AG10803 (cell line): ENCODE measurements around the gene NR1D1.

Source experiments
- DNase-seq: peaks from one replicate; pipeline ENCODE4 v3.0.0; 2010; ENCODE audit warnings: low read depth
- H3K4me3 ChIP-seq: 2 replicates; pipeline ENCODE4 v1.5.1; 2011; ENCODE audit warnings: mild to moderate bottlenecking, low read length, control low read depth
- TF ChIP-seq, protein P1 (sequence below): conservative IDR thresholded peaks from 2 replicates; pipeline ENCODE4 v1.5.1; 2011; ENCODE audit warnings: mild to moderate bottlenecking, low read length, control low read depth, inconsistent platforms

Gene NR1D1

DNA sequence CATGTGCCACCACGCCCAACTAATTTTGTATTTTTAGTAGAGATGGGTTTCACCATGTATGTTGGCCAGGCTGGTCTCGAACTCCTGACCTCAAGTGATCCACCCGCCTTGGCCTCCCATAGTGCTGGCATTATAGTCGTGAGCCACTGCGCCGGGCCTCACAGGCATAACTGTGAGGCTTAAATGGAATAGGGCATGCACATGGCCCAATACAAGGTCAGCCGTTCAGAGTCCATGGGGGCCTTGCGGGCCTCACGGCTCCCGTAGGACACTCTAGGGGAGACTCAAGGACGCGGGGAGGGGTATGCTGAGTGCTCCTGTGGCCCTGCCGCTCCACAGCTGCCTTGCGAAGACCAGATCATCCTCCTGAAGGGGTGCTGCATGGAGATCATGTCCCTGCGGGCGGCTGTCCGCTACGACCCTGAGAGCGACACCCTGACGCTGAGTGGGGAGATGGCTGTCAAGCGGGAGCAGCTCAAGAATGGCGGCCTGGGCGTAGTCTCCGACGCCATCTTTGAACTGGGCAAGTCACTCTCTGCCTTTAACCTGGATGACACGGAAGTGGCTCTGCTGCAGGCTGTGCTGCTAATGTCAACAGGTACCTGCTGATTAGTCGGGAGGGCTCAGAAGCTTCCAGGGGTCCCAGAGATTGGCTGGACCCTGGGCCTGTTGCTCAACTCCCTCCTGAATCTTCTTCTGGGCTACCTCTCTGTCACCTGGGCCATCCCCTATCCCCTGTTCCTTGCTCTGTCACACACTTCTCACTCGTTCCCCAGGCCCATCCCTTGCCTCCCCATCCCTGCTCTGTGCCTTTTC is 12.3 kb downstream of the NR1D1 start:
- TF ChIP-seq, protein P1, sequence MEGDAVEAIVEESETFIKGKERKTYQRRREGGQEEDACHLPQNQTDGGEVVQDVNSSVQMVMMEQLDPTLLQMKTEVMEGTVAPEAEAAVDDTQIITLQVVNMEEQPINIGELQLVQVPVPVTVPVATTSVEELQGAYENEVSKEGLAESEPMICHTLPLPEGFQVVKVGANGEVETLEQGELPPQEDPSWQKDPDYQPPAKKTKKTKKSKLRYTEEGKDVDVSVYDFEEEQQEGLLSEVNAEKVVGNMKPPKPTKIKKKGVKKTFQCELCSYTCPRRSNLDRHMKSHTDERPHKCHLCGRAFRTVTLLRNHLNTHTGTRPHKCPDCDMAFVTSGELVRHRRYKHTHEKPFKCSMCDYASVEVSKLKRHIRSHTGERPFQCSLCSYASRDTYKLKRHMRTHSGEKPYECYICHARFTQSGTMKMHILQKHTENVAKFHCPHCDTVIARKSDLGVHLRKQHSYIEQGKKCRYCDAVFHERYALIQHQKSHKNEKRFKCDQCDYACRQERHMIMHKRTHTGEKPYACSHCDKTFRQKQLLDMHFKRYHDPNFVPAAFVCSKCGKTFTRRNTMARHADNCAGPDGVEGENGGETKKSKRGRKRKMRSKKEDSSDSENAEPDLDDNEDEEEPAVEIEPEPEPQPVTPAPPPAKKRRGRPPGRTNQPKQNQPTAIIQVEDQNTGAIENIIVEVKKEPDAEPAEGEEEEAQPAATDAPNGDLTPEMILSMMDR = no peak
- H3K4me3 ChIP-seq = no peak overlapping the region
- DNase-seq = no peak

DNA sequence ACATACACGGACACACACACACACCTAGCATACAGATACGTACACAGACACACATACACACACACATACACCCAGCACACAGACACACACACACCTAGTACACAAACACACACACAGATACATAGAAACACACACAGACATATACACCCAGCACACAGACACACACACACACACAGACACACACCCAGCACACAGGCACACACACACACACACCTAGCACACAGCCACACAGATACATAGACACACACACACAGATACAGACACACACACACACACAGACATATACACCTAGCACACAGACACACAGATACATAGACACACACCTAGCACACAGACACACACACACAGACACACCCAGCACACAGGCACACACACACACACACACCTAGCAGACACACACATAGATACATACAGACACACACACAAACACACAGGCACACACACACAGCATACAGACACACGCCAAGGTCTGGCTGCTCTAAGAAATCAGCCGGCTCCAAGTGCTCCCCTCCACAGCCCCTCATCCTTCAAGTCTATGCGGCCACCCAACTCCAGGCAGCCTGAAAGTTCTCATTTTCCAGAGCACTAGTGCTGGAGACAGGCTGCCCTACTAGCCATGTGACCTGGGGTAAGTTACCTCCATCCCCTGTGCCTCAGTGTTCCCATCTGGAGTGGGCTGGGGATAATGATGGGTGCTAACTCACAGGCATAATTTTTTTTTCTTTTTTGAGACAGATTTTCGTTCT is 13.2 kb downstream of the NR1D1 start:
- H3K4me3 ChIP-seq = no peak overlapping the region
- TF ChIP-seq, protein P1 = no peak
- no peak for DNase-seq

DNA sequence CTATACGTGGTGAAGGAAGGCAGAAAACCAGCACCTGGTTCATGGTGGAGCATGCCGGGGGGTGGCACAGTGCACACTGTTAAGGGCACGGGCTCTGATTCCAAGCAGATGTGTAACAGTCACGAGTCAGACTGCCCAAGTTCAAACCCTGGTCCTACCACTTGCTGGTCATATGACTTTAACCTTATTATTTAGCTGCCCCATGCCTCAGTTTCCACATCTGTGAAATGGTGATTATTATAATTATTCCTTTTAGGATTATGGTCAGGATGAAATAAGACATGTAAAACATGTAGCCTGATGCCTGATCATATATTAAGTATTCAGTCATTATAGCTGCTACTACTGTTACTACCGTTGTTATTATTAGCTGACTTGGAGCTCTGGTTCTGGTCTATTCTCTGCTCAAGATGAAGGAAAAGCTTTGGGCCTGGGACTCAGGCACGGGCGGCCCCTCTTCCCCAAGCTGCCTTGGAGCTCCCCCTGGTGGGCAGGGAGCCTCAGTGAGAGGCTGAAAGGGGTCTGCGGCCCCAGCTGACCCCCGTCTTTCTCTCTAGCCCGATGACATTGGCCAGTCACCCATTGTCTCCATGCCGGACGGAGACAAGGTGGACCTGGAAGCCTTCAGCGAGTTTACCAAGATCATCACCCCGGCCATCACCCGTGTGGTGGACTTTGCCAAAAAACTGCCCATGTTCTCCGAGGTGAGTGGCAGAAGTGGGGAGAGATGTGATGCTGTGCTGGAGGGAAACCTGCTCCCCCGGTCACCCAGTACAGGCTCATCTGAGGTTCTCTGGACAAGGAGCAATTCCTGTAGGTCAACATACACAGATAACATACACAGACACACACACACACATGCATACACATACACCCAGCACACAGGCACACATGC is 14.0 kb downstream of the NR1D1 start:
- H3K4me3 ChIP-seq = no peak overlapping the region
- no peak for DNase-seq
- TF ChIP-seq, protein P1 = peak; percentile 73

DNA sequence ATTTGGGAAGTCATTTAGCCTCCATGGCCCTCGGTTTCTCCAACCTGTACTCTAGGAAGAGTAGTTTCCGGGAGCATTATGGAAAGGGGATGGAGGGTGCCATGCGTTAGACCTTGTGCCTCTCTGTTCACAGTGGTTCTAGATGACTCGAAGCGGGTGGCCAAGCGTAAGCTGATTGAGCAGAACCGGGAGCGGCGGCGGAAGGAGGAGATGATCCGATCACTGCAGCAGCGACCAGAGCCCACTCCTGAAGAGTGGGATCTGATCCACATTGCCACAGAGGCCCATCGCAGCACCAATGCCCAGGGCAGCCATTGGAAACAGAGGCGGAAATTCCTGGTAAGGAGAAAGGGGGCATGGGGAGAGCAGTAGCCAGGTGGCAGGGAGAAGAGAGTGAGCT is 15.9 kb downstream of the NR1D1 start:
- no peak overlapping the region for H3K4me3 ChIP-seq
- DNase-seq = no peak
- TF ChIP-seq, protein P1 = no peak

GRCh38 chr17:40079545-40079944 is 20.8 kb downstream of the NR1D1 start:
- no peak overlapping the region for H3K4me3 ChIP-seq
- DNase-seq = no peak
- TF ChIP-seq, protein P1 = no peak

DNA sequence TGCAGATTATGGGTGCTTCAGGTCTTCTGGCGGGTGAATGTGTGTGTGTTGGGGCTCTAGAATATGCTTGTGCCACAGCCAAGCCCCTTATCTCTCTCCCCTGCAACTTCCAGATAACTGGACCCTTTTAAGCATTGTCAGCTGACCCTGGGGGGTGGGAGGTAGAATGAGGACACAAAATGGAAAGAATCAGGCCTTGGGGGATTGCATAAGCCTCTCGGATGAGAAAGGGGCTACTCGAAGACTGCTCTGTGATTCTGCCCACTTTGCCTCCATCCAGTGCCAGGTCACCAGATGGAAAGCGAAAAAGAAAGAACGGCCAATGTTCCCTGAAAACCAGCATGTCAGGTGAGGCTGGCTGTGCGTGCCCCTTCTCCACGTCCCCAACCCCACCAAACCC is 23.8 kb downstream of the NR1D1 start:
- no peak overlapping the region for H3K4me3 ChIP-seq
- TF ChIP-seq, protein P1 = no peak
- no peak for DNase-seq
